Measurements from ENCODE around the gene HS1BP3.

The HS1BP3 gene

GRCh38 chr2:20585710-20586594 is 64.9 kb downstream of the HS1BP3 start:
- no peak overlapping the region for H3K4me2 ChIP-seq (ENCODE audit: low read length)
- TF ChIP-seq CTCF (IDR thresholded peaks at IDR 0.05), result no peak
- peaks cover 18% of the 10 kb centered on the region for H3K4me1 ChIP-seq
- no peak overlapping the region for H3K4me3 ChIP-seq (ENCODE audit: low read depth, low read length)
- no peaks in the 10 kb centered on the region for H3K9me3 ChIP-seq (ENCODE audit: control insufficient read depth, low read length)
- H3K79me2 ChIP-seq, result no peaks in the 10 kb centered on the region
- peak overlapping the region; percentile 75 for H3K27ac ChIP-seq
- no peak overlapping the region for H3K9ac ChIP-seq
- no peaks in the 10 kb centered on the region for H3K36me3 ChIP-seq (ENCODE audit: control insufficient read depth, insufficient read depth, low read length)
- no peak overlapping the region for H2AFZ ChIP-seq
- no peaks in the 10 kb centered on the region for H3K27me3 ChIP-seq (ENCODE audit: control insufficient read depth, insufficient read depth, low read length)

GRCh38 chr2:20585359-20585709 is 65.6 kb downstream of the HS1BP3 start:
- Histone ChIP-seq H3K27me3 (ENCODE audit: control insufficient read depth, insufficient read depth, low read length) (no peaks in the 10 kb centered on the region), H3K27ac (peak overlapping the region; percentile 75), H3K9ac (no peak overlapping the region), H3K79me2 (no peaks in the 10 kb centered on the region), H3K36me3 (ENCODE audit: control insufficient read depth, insufficient read depth, low read length) (no peaks in the 10 kb centered on the region), H3K9me3 (ENCODE audit: control insufficient read depth, low read length) (no peaks in the 10 kb centered on the region), H3K4me3 (ENCODE audit: low read depth, low read length) (no peak overlapping the region), H3K4me1 (peaks cover 18% of the 10 kb centered on the region), H2AFZ (no peak overlapping the region), H3K4me2 (ENCODE audit: low read length) (no peak overlapping the region)
- no peak for TF ChIP-seq CTCF (IDR thresholded peaks at IDR 0.05)

- Histone ChIP-seq H3K9ac (no peak overlapping the region), H3K4me1 (peaks cover 18% of the 10 kb centered on the region), H3K27ac (peak overlapping the region; percentile 75)
Observed at GRCh38 chr2:20584399-20585358, 66.2 kb downstream of the HS1BP3 start.

GRCh38 chr2:20584045-20584398 is 66.9 kb downstream of the HS1BP3 start:
- Histone ChIP-seq H3K27ac (peak overlapping the region; percentile 75), H3K9me3 (ENCODE audit: control insufficient read depth, low read length) (no peaks in the 10 kb centered on the region), H3K4me1 (peaks cover 18% of the 10 kb centered on the region), H3K4me3 (ENCODE audit: low read depth, low read length) (no peak overlapping the region), H3K27me3 (ENCODE audit: control insufficient read depth, insufficient read depth, low read length) (no peaks in the 10 kb centered on the region), H3K79me2 (no peaks in the 10 kb centered on the region), H3K36me3 (ENCODE audit: control insufficient read depth, insufficient read depth, low read length) (no peaks in the 10 kb centered on the region), H2AFZ (peak overlapping the region; percentile 1), H3K4me2 (ENCODE audit: low read length) (no peak overlapping the region), H3K9ac (no peak overlapping the region)
- no peak for TF ChIP-seq CTCF (IDR thresholded peaks at IDR 0.05)

More at GRCh38 chr2:20584399-20585358, 66.2 kb downstream of the HS1BP3 start:
- Histone ChIP-seq H3K9me3 (ENCODE audit: control insufficient read depth, low read length) (no peaks in the 10 kb centered on the region), H3K36me3 (ENCODE audit: control insufficient read depth, insufficient read depth, low read length) (no peaks in the 10 kb centered on the region), H3K4me3 (ENCODE audit: low read depth, low read length) (no peak overlapping the region), H2AFZ (peak overlapping the region; percentile 18), H3K27me3 (ENCODE audit: control insufficient read depth, insufficient read depth, low read length) (no peaks in the 10 kb centered on the region), H3K79me2 (no peaks in the 10 kb centered on the region), H3K4me2 (ENCODE audit: low read length) (no peak overlapping the region)
- TF ChIP-seq CTCF (IDR thresholded peaks at IDR 0.05), result no peak
